ENCODE results near the gene SCAF1.
"Not testable (repeated sequence)": the region's sequence is repeated elsewhere in the genome, so short reads cannot be mapped to it uniquely, and the experiment has no call there.

Gene SCAF1

DNA sequence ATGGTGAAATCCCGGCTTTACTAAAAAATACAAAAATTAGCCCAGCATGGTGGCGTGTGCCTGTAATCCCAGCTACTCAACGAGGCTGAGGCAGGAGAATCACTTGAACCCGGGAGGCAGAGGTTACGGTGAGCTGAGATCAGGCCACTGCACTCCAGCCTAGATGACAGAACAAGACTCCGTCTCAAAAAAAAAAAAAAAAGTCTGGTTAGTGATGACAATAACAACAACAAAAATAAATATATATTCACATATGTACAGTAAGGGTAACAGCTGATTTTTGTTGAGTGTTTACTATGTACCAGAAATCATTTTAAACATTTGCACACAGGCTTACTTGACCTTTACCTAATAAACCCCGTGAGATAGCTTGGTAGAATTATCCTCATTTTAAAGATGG, 25.1 kb upstream of the SCAF1 start:
- no peak for DNase-seq

DNA sequence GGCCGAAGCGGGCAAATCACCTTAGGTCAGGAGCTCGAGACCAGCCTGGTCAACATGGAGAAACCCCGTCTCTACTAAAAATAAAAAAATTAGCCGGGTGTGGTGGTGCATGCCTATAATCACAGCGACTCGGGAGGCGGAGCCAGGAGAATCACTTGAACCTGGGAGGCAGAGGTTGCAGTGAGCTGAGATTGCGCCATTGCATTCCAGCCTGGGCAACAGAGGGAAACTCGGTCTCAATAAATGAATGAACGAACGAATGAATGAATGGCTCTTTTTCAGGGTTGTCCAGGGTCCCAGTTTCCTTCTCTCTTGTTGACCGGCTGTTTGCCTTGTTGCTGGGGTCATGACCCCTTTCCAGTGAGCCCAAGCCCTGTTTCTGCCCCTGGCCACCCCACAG, 24.1 kb upstream of the SCAF1 start:
- DNase-seq: not testable (repeated sequence)

DNA sequence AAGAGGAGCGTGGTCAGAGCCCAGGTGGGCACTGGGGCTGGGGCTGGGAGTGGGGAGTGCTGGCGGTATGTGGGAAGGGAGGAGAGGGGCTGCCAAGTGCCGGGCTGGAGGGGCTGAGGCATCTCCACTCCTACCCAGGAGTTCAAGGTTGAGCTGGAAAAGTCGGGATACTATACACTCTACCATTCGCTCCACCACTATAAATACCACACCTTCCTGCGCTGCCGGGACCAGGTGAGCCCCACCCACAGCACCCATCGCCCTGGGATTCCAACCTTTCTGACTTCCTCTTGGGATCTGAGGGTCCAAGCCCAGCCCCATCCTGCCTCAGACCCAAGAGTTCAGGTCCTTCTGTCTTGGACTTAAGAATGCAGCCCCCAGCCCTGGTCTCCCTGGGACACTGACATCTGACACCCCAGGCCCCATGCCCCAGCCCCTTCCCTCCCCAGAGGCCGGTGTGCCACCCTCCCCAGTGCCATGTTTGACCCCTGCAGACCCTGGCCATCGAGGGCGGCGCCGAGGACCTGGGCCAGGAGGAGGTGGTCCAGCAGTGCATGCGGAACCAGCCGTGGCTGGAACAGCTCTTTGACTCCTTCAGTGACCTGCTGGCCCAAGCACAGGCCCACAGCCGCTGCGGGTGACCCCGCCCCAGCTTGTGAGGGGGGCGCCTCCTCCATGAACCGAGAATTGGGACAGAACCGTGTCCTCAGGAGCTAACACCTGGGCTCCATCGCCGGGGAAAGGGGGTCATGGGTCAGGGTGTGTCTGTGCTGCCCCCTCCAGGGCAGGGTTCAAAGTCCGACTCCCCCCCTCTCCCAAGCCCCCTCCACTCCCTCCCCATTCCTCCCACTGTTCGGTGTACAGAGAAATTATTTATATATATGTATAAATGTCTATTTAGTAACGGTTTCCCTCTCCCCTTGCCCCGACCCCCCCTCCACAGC, 16.8 kb upstream of the SCAF1 start:
- DNase-seq: no peak

GRCh38 chr19:49626226-49626625, 15.8 kb upstream of the SCAF1 start:
- no peak for DNase-seq

DNA sequence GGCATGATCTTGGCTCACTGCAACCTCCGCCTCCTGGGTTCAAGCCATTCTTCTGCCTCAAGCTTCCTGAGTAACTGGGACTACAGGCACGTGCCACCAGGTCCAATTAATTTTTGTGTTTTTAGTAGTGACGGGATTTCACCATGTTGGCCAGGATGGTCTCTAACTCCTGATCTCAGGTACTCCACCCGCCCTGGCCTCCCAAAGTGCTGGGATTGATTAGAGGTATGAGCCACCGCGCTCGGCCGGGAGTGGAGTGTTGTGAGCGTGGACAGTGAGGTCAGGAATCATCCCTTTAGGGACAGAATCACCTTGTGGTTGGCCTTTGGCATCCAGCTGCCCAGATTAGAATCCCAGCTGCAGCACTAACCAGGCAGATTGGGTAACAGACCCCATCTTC, 12.3 kb upstream of the SCAF1 start:
- no peak for DNase-seq

- DNase-seq: no peak
Observed at GRCh38 chr19:49631014-49631588, 10.9 kb upstream of the SCAF1 start.

GRCh38 chr19:49631610-49632192, 10.3 kb upstream of the SCAF1 start:
- no peak for DNase-seq

DNA sequence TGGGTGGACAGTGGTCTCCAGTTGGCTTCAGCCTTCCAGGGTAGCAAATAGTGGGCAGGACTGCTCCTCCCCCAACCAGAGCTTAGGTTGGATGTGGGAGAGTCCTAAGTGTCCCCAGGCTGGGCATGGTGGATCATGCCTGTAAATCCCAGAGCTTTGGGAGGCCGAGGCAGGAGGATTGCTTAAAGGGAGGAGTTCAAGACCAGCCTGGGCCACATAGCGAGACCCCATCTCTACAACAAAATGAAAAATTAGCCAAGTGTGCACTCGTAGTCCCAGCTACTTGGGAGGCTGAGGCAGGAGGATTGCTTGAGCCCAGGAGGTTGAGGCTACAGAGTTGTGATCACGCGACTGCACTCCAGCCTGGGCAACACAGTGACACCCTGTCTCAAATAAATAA, 9.4 kb upstream of the SCAF1 start:
- no peak for DNase-seq

DNA sequence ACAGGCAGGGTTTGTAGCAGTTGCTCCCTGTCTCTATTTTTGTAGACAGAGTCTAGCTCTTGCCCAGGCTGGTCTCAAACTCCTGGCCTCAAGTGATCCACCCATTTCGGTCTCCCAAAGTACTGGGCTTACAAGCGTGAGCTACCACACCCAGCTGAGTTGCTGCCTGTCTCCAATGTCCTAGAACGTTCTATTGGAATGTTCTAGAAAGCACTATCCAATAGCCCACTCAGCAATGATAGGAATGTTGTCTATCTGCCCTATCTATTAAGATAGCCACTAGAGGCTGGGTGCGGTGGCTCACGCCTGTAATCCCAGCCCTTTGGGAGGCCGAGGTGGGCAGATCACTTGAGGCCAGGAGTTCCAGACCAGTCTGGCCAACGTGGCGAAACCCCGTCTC, 8.7 kb upstream of the SCAF1 start:
- DNase-seq: not testable (repeated sequence)

GRCh38 chr19:49635530-49636232, 6.3 kb upstream of the SCAF1 start:
- no peak for DNase-seq

GRCh38 chr19:49636233-49636932, 5.6 kb upstream of the SCAF1 start:
- DNase-seq: no peak

DNA sequence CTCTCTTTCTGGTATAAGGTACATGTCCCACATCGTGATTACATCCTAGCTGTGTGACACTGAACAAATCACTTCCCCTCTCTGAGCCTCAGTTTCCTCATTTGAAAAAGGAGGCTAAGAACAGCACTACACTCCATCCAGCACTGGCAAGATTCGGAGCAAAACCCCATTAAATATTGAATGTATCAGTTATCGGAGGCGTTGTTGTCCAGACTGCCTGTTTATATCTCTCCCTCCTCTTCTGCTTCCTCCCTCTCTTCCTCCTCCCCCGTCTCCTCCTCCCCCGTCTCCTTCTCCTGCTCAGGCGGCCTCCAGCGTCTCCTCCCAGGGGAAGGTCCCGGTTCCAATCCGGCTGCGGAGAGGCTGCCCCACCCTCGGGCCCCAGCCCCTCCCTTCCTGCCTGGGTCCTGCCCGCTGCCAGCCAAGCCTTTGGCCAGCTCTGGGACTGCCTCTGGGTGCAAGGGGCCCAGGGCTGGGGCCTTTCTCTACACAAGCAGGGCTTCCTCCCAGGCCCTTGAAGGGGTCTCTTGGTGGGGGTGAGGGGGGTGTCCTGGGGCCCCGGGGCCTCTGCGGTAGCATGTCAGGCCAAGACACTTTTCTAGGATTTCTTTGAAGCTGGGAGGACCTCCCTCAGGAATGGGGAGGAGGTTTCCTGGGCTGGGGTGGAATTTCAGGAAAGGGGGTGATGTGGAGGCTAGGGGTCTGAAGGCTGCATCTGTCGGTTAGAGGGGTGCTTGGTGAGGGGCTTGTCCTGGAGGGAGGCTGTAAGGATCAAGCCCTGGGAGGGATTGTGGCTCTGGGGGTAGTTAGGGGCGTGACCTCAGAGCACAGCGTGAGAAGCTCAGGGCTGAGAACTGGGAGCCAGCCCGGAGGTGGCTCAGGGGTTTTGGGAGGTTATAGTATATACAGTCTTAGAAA, 3.9 kb upstream of the SCAF1 start:
- no peak for DNase-seq

GRCh38 chr19:49639401-49640112, 2.5 kb upstream of the SCAF1 start:
- no peak for DNase-seq

GRCh38 chr19:49640113-49640898, 1.7 kb upstream of the SCAF1 start, which contains the start of gene RRAS:
Gene RRAS (minus strand): TSS chr19:49640143. CDS start chr19:49640098, 45 bp downstream.
- DNase-seq: peak; percentile 100

- no peak for DNase-seq
Observed at GRCh38 chr19:49642492-49643035, 555 bp downstream of the SCAF1 start.

- peak; percentile 46 for DNase-seq
Observed at GRCh38 chr19:49643466-49643865, 1.5 kb downstream of the SCAF1 start.

DNA sequence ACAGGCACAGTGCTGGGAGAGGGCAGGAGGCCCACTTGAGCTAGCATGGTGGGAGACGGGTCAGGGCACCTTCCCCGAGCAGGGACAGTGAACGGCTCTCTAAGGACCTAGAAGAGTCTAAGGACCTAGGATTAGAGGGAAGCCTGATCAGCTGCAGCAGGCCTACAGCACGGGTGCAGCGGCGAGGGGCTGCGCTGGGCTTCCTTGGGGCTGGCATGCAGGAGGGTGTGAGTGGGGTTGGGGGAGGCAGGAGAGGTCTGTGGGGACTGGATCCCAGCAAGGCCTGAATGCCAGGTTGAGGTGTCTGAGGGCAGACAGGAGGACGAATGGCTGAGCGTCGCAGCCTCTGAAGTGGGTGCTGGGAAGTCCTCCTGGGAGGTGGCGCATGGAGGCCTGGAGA, 3.6 kb downstream of the SCAF1 start:
- DNase-seq: no peak

DNA sequence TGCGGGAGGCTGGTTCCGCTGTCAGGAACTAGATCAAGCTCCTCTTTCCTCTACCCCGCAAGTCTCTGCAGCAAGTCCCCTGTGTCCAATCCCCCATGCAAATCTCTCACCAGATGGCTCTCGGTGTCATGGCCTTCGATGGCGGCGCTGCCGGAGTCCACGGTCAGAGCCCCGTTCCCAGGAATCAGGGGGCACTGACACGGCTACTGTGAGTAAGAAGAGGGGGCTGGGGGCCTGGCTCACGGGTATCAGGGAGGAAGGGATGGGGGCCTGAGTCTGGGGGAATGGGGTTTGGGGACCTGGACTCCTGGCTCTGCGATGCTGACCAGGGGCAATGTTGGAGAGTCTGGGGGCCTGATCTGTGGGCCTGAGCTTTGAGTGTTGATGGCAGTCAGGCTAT, 4.0 kb downstream of the SCAF1 start:
- DNase-seq: no peak

GRCh38 chr19:49646586-49646985, 4.6 kb downstream of the SCAF1 start:
- no peak for DNase-seq

All from stimulated activated CD4-positive, alpha-beta T cell treated with anti-CD3 and anti-CD28 coated beads, Interleukin-1b, Interleukin-23, amount 100 ng/mL, for 48 hours (primary cell).